Kidney (tissue), 14 donors: ENCODE measurements around the gene MSRB3. TPM values are rescaled to one million over a fixed set of nuclear protein-coding genes. Genes with fewer than 3 reads are reported as not detected.

Experiments used
- DNase-seq, 5 donors: peaks; one replicate each; pipeline ENCODE4 v3.0.0-alpha.2; 2013 to 2020
- FAIRE-seq: peaks from 2 replicates; lab custom pipeline; 2012; peaks lifted over from hg19 to GRCh38; lab: Jason Lieb, UNC
- H3K27ac ChIP-seq, 2 donors: one replicate each; pipeline ENCODE4 v1.7.0; 2013; ENCODE audit warnings: low read depth in 2 of 2, low read length in 2 of 2, inconsistent platforms in 1 of 2
- H3K27me3 ChIP-seq: one replicate; pipeline ENCODE4 v1.7.1; 2013; ENCODE audit warnings: low read length, inconsistent platforms; ENCODE audit not compliant: control insufficient read depth, insufficient read depth
- H3K36me3 ChIP-seq, 3 donors: one replicate each; pipeline versions ENCODE4 v1.7.0 to v1.7.1; 2013; ENCODE audit warnings: low read length in 3 of 3, control low read depth in 1 of 3, inconsistent platforms in 1 of 3; ENCODE audit not compliant: insufficient read depth in 3 of 3, control insufficient read depth in 2 of 3
- H3K4me1 ChIP-seq, 3 donors: one replicate each; pipeline versions ENCODE4 v1.7.0 to v1.7.1; 2013; ENCODE audit warnings: low read length in 3 of 3, inconsistent platforms in 1 of 3, low read depth in 1 of 3; ENCODE audit not compliant: control insufficient read depth in 2 of 3, insufficient read depth in 2 of 3
- H3K4me3 ChIP-seq, 3 donors: one replicate each; pipeline versions ENCODE4 v1.7.0 to v1.8.1; 2013; ENCODE audit warnings: low read length in 3 of 3, control low read depth in 1 of 3, inconsistent platforms in 1 of 3
- H3K9ac ChIP-seq, 3 donors: one replicate each; pipeline versions ENCODE4 v1.7.0 to v1.7.1; 2013; ENCODE audit warnings: low read length in 3 of 3, control low read depth in 1 of 3, inconsistent platforms in 1 of 3
- H3K9me3 ChIP-seq, 3 donors: one replicate each; pipeline versions ENCODE4 v1.7.0 to v1.7.1; 2013; ENCODE audit warnings: low read length in 3 of 3, control low read depth in 1 of 3, inconsistent platforms in 1 of 3; ENCODE audit not compliant: control insufficient read depth in 2 of 3, insufficient read depth in 1 of 3
- intact Hi-C: fragments of 100-400 bp; cut with DNase I; formaldehyde crosslinking; loops from one replicate; pipeline ENCODE4 v1.11.1; 2022
- polyA plus RNA-seq: library from polyadenylated mRNA; stranded (reverse); fragments of 350-450 nt; fragmentation: Illumina TruSeq; extraction: RNeasy Lipid Tissue Mini Kit (QIAGEN cat#74804); gene quantifications from one replicate; pipeline ENCODE4 v1.2.3, GENCODE V29; 2014; ENCODE audit warnings: low read depth, low replicate concordance; ENCODE audit not compliant: insufficient read depth
- total RNA-seq: library from RNA; stranded (reverse); fragmentation: NEBNext Ultra II Directional; extraction: Animal tissue kit (Norgen Biotek cat#: 25700); gene quantifications from one replicate; pipeline ENCODE4 v1.2.1, GENCODE V29; 2021
- TF ChIP-seq, protein P1 (sequence below): IDR thresholded peaks from 3 replicates; pipeline ENCODE4 v1.5.1; 2012; ENCODE audit warnings: mild to moderate bottlenecking, moderate library complexity, borderline replicate concordance; ENCODE audit not compliant: insufficient read depth; ENCODE audit errors: extremely low read depth
- donor health status: control.
- donor health status: control.
- donor health status: control.
- donor health status: control.
- donor health status: control.
- donor health status: DM: yes; HTN: yes; CAD: no.
- donor health status: Normal renal cell carcinoma (clear cell type).

The MSRB3 gene
- total and polyA plus RNA-seq, 2 donors from 2014 or later = 10.3 to 35.9 TPM

DNA sequence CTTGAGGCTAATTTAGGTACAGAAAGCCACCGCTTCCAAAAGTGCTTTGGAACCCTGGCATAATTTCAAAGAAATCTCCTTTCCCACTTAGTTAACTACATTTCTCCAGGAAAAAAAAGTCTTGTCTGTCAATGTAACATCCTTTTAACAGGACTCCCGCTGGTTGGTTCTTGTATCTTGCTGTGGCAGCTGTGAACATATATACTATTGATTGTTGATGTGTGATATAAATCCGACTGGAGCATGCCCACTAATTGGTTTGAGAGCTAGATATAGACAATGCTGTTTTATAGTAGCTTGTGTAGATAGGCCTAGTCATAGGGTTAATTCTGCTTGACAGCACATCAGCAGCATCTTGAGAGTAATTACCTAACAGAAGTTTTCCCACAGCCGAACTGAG, 89.6 kb downstream of the MSRB3 start:
- DNase-seq = no peak
- H3K9me3 ChIP-seq = no peaks in the 10 kb centered on the region
- no peaks in the 10 kb centered on the region for H3K4me1 ChIP-seq
- no peak for FAIRE-seq
- no peaks in the 10 kb centered on the region for H3K36me3 ChIP-seq
- no peak overlapping the region for H3K4me3 ChIP-seq
- H3K27ac ChIP-seq = no peak overlapping the region
- TF ChIP-seq, protein P1, sequence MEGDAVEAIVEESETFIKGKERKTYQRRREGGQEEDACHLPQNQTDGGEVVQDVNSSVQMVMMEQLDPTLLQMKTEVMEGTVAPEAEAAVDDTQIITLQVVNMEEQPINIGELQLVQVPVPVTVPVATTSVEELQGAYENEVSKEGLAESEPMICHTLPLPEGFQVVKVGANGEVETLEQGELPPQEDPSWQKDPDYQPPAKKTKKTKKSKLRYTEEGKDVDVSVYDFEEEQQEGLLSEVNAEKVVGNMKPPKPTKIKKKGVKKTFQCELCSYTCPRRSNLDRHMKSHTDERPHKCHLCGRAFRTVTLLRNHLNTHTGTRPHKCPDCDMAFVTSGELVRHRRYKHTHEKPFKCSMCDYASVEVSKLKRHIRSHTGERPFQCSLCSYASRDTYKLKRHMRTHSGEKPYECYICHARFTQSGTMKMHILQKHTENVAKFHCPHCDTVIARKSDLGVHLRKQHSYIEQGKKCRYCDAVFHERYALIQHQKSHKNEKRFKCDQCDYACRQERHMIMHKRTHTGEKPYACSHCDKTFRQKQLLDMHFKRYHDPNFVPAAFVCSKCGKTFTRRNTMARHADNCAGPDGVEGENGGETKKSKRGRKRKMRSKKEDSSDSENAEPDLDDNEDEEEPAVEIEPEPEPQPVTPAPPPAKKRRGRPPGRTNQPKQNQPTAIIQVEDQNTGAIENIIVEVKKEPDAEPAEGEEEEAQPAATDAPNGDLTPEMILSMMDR = no peak
- no peak overlapping the region for H3K9ac ChIP-seq
- H3K27me3 ChIP-seq = no peaks in the 10 kb centered on the region
- intact Hi-C loops = no loop called here

DNA sequence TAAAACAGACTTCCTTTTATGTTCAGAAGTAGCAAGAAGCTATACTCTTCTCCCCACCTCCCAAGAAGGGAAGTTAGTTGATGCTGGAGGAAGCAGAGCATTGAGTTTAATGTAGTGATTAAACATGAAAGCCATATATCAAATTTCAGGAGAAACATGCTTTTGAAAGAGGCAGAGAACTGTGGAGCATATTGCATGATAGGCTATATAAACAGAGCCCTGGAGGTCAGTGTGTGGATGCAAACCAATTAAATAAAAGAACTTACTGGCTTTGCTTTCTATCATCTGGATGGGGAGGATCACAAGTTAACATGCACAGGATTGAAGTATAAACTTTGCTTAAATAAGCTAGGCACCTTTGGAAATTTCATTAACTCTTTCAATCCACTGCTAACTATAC, 94.1 kb downstream of the MSRB3 start:
- Histone ChIP-seq H3K36me3 (no peaks in the 10 kb centered on the region), H3K4me1 (no peaks in the 10 kb centered on the region), H3K27me3 (no peaks in the 10 kb centered on the region), H3K9me3 (no peaks in the 10 kb centered on the region), H3K4me3 (no peak overlapping the region), H3K9ac (no peak overlapping the region), H3K27ac (no peak overlapping the region)
- FAIRE-seq (no peak), DNase-seq (peak in 2 of 5 donors; percentile 10 to 18)
- TF ChIP-seq, protein P1 = no peak
- intact Hi-C loops = no loop called here

DNA sequence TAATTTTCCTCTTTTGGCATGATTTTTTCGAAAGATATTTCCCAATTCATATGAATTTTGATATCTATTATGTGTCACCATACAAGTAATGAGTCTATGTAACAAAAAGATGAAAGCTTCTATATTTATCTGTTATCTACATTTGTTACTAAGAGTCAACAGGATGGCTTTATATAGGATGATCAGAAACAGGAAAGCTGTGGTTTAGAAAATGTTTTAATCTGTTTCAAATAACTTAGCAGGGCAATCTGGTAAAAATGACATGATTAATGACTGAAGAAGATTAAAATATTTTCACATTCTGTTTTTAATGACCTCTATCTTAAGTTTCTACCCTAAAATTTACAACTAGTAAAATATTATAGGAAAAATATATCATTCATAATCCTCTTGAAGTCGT, 105.8 kb downstream of the MSRB3 start:
- H3K27ac ChIP-seq = no peak overlapping the region
- H3K9me3 ChIP-seq = no peaks in the 10 kb centered on the region
- no peak overlapping the region for H3K9ac ChIP-seq
- DNase-seq = no peak
- H3K36me3 ChIP-seq = no peaks in the 10 kb centered on the region
- TF ChIP-seq, protein P1 = no peak
- FAIRE-seq = no peak
- H3K4me1 ChIP-seq = no peaks in the 10 kb centered on the region
- H3K4me3 ChIP-seq = no peak overlapping the region
- intact Hi-C loops = no loop called here
- H3K27me3 ChIP-seq = no peaks in the 10 kb centered on the region

DNA sequence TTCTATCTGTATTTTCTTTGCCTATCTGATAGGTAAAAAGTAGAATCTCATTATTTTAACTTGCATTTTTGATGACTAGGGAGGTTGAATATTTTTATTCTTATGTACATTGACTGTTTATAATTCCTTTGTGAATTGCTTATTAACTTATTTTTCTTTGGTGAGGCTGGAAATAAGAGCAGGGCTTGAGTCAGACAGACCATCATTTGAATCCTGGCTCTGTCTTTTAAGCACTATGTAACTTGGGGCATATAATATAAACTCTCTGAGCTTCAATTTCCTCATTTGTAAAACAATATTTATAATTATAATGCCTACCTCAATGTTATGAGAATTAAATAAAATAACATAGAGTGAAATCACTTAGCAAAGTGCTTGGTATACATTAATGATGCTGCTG, 108.9 kb downstream of the MSRB3 start:
- DNase-seq = no peak
- Histone ChIP-seq H3K27ac (no peak overlapping the region), H3K4me1 (no peaks in the 10 kb centered on the region), H3K36me3 (no peaks in the 10 kb centered on the region), H3K9ac (no peak overlapping the region), H3K9me3 (no peaks in the 10 kb centered on the region), H3K4me3 (no peak overlapping the region), H3K27me3 (no peaks in the 10 kb centered on the region)
- intact Hi-C loops = no loop called here
- TF ChIP-seq, protein P1 = no peak
- FAIRE-seq = no peak
